Right renal cortex interstitium (tissue), 3 donors: ENCODE measurements around the gene PRICKLE4. TPM values are rescaled to one million over a fixed set of nuclear protein-coding genes. Genes with fewer than 3 reads are reported as not detected.

Experiments
- DNase-seq, 3 donors: peaks; one replicate each; pipeline ENCODE4 v3.0.0-alpha.2; 2013; ENCODE audit warnings: low read depth in 3 of 3, low spot score in 2 of 3
- polyA plus RNA-seq, 3 donors: library from polyadenylated mRNA; unstranded; fragments of 120-200 nt; gene quantifications; one replicate each; pipeline ENCODE4 v1.2.1, GENCODE V29; 2013; ENCODE audit not compliant: insufficient read length in 3 of 3

PRICKLE4 gene
- polyA plus RNA-seq, 3 donors, result 2.4 to 5.4 (median 4.3) TPM

- no peak for DNase-seq
These were observed 11.2 kb upstream of the PRICKLE4 start for GRCh38 chr6:41769376-41769775.

DNA sequence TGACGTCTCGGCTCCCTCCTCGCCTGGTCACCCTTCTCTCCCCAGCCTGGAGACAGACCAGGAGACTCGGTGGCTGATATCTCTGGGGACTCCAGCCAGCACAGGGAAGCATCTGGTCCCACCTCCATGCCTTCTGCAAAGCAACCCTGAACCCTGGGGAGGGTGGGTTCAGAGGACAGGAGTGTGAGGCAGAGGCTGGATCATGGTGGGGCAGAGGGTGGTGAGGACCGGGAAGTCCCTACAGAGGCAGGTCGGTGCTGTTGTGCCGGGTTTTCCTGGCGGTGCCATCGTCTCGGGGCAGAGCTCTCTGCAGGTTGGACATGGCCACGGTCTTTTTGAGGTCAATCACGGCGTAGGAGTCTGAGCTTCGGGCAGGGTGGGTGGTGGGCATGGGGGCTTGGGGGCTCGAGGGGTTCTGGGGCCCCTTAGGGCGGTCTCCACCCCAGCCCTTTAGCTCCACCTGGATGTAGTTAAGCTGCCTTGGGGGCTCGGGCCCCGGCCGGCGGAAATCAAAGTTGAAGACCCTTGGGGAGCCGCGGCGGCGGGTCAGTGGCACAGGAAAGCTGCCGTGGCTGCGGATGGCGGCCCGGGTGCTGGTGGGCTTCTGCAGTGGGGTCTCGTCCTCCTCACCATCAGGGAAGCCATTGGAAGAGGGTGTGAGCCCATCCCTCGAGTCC lies 10.1 kb upstream of the PRICKLE4 start:
- no peak for DNase-seq

DNA sequence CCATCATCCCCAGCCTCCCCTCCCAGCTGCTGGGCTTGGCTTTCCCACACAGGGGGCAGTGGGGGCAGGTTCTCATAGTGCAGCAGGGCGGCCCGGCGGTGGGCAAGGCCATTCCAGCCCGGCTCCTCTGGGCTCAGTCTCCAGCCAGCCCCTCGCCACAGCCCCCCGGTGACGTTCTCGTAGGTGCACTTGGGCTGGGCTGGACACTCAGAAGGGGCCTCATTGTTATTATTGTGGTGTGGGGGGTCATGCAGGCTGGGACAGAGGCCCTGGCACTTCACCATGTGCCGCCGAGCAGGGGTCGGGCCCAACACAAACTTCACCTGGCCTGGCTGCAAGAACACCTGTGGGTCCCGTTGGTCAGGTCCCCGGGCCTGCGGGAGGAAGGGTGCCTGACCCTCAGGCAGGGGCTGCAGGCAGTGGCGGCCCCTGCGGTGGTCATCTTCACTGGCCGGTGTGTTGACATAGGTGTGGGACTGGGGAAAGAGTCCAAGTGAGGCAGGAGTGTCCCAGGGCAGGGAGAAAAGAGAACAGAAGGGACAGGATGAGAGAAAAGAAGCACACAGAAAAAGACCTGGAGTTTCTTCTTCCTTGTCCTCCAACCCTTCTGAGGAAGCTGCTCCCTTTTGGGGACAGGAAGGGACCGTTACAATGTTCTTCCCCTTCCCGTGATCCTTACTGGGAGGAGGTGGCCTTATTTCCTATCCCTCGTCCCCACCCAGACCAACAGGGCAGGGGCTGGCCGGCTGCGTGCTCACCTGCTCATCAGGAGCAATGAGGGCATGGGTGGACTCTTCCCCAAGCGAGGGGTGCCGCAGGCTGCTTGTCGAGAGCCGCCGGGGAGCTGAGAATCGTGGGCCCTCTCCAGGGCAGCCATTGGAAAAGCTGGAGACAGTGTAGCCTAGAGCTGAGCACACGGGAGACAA lies 9.3 kb upstream of the PRICKLE4 start:
- no peak for DNase-seq

GRCh38 chr6:41774841-41775240 lies 5.7 kb upstream of the PRICKLE4 start:
- no peak for DNase-seq

DNA sequence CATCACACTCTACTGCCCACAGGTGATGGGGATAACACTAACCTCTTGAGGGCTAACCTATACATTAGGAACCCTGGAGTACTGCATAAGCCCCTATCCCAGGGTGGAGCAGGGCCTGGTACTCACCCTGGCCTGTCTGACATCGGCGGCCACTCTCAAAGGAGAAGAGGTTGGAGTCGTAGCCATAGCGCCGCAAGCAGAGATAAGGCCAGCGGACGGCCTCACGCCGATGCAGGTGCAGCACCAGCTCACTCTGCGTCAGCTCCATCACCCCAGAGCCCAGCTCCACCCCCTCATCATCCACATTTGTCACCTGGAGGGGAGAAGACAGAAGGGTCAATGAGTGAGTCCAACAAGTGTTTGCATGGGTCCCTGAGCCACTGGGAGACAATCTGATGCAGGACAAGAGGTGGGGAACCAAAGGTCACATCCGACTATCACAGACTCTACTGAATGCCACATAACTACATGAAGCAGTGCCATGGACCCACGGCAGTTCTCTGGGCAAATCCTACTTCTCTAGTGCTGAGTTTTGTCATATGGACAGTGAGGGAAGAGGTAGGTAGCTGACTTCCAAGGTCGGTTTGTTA lies 5.2 kb upstream of the PRICKLE4 start:
- no peak for DNase-seq

DNA sequence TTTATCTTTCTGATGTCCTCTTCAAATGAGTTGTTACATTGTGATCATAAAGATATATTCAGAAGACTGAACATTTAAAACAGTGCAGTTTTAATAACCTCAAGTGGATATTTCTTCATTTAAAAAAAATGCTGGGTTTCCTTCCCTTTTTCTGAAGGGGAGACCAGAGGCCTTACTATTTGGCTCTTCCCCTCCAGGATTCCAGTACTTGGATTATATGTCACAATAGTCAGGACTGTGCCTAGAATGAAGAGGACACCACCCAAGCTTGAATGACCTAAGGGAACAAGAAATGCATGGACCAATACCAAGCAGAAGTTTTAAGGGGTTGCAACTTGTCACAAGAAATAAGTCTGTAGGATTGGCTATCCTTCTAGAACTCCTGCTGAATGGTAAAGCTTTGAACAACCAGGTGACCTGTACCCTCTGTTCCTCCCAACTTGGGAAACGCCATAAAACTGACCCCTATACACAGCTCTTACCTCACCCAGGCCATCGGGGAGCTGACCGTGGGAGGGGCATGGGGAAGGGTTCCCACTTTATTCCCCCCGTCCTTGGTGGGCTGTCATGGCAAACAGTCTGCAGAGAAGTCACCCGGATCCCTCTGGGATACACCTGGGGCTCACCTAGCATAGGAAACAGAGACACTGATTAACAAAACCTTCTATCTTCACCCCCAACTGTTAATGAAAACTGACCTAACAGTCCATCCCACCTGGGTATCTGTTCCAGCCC lies 2.9 kb upstream of the PRICKLE4 start:
- no peak for DNase-seq

- DNase-seq, result no peak
These were observed 1.7 kb upstream of the PRICKLE4 start for GRCh38 chr6:41778895-41779294.

DNA sequence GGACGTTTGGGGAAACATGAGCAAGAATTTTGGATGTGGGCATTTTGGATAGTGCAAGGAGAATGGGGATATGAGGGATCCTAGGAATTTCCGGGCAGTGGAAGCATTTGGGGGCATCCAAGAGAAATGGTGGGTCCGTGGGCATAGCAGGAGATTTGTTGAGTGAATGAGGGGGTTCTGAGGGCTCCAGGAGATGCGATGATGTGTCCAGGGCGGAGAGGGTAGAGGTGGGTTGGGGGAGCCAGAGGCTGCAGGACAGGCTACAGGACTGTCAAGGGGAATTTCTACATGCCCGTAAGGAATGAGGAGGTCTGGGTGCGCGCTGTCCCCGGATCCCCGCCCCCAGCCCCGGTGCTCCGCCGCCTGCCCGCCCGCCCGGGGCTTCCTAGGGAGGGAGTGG lies 1.2 kb upstream of the PRICKLE4 start:
- DNase-seq, result no peak

DNA sequence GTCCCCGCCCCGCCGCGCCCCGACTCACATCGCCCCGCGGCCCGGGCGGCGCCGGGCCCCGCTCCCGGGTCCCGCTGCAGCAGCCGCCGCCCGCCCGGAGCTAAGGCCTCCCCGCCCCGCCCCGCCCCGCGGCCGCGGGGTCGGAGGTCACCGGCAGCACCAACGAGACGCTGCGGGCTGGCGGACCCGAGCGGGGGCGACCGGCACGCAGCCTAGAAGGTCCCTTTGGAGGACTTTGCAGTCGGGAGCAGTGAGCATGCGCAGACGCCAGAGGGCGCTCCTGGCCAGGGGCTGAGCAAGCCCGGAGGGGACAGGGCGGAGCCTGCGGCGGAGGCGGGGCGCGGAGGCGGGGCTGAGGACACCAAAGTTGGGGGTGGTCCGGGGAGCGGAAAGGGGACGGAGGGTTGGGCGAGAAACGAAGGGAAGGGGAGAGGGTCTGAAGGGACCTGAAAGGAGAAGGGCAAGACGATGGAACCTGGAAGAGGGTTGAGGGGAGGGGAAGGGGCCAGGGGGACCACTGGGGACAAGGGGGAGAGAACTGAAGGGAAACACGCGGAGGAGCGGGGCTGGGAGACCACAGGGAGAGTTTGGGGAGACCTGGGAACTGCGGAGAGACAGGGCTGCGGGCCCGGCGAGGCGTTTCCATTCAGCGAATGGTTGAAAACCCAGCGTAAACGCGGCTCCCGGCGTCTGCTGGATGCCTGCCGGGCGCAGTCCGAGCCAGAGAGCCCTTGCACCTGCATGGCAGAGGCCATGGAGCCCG lies 613 bp upstream of the PRICKLE4 start, which contains the start of gene FRS3:
FRS3 (minus strand) TSS at position 113 of the 763 bp plus-strand sequence. CDS start 2,913 bp downstream, outside the sequence.
- peak; percentile 90 to 93 (median 91) for DNase-seq

DNA sequence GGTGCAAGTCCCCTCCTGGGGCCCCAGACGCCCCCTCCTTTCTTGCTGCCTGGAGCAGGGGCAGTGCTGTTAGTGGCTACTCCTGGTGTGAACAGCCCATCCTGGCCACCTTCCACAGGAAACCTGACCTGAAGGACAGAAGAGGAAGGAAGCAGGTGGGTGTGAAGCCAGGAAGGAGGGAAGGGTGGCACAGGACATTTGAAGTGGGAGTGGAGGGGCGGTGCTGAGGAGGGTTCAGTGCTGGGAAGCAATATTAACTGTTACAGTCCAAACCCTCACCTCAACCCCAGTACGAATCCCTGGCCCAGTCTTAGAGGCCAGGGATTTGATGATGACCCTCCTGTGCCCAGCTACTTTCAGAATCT lies 766 bp downstream of the PRICKLE4 start:
- DNase-seq, result no peak

- DNase-seq, result no peak
These were observed 2.7 kb downstream of the PRICKLE4 start for GRCh38 chr6:41783106-41783780.

DNA sequence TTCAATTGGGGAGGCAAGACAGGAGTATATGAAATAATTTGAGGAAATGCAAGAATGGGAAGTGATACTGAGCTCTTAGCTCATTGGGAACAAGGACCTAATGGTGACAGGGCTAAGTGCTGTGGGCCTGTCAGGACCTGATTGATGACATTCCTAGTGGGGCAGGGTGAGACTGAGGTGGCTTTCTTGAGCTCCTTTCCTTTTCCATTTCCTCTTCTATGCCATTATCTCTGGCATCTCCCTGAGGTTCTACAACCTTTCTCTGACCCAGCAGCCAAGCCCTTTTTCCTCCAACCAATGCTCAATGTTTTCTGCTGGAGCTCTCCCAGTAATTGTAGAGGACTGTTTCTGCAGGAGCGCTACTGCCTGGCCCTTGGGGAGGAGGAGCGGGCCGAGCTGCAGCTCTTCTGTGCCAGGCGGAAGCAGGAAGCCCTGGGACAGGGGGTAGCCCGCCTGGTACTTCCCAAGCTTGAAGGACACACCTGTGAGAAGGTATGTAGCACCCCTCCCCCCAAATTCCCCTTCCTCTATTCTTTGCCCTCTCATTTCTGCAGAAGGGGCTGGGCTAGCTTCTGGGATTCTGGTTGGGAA lies 4.1 kb downstream of the PRICKLE4 start:
- DNase-seq, result no peak

DNA sequence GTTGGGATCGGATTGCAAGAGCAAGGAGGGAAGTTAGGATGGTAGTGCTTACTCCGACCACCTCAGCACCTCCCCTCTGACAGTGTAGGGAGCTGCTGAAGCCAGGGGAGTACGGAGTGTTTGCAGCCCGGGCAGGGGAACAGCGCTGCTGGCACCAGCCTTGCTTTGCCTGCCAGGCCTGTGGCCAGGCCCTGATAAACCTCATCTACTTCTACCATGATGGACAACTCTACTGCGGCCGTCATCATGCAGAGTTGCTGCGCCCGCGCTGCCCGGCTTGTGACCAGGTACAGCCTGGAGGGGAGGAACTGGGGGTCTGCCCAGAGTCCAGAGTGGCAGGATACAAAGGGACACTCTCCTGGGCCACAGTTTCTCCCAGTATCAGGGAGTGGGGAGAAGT lies 4.7 kb downstream of the PRICKLE4 start:
- no peak for DNase-seq

GRCh38 chr6:41785689-41786450 lies 5.3 kb downstream of the PRICKLE4 start:
- no peak for DNase-seq

GRCh38 chr6:41786451-41787218 lies 6.1 kb downstream of the PRICKLE4 start:
- DNase-seq, result peak in 2 of 3 donors; percentile 69 to 81

DNA sequence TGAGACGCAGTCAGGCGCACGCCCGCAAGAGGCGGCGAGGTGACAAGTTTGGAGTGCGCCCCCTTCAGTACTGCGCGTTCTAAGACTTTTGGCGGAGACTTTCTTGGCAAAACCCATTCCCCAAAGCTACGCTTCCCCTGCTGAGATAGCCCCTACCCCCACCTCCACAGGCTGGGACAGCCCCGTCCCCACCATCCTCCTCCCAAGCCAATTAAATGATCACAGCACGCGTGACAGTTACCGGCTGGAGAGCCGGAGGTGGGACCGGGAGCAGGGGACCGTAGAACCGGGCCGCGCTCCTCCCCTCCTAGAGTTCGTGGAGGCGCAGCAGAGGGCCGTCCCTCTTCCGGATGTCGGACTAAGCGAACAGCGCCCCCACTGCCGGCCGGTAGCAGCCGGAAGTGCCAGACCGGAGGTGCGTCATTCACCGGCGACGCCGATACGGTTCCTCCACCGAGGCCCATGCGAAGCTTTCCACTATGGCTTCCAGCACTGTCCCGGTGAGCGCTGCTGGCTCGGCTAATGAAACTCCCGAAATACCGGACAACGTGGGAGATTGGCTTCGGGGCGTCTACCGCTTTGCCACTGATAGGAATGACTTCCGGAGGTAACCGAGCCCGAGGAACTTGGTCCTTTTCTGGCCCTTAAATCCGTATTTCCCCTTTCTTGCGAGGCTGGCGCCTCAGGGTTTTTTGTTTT lies 6.8 kb downstream of the PRICKLE4 start, which contains the start of gene TOMM6:
TOMM6 (plus strand) TSS at position 476 of the 699 bp plus-strand sequence; CDS start at position 480, 4 bp downstream.
- peak; percentile 91 to 92 (median 92) for DNase-seq

- no peak for DNase-seq
These were observed 8.8 kb downstream of the PRICKLE4 start for GRCh38 chr6:41789390-41789724.
